OCI-M2 (cell line): ENCODE measurements around the gene CREM.
"Not testable (repeated sequence)": the region's sequence is repeated elsewhere in the genome, so short reads cannot be mapped to it uniquely, and the experiment has no call there.

Experiments used
- DNase-seq: peaks from one replicate; lab custom pipeline; 2025; ENCODE audit not compliant: unreplicated experiment; lab: John Stamatoyannopoulos, UW

The CREM gene

GRCh38 chr10:35126530-35127288 lies at the start of gene CREM:
TSS of gene CREM (plus strand) at chr10:35126846. CDS start at chr10:35137836, 10,990 bp downstream.
- DNase-seq, result peak; percentile 71

DNA sequence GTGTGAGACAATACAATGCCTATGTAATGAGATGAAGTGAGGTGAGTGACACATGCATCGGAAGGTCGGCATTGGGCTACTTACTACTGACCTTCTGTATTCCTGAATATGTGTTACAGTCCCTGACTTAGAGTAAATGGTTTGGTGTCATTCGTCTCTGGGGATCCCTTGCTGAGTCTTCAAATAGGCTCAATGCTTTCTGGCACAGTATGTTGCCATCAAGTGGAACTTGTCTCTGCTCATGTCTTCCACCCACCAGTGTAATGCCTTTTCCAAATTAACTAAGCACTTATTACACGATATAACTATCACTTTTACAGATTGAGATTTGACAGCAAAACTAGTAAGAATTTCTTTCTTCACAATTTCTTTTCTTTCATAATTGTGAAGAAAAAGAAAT lies 47.4 kb upstream of the CREM start:
- no peak for DNase-seq

DNA sequence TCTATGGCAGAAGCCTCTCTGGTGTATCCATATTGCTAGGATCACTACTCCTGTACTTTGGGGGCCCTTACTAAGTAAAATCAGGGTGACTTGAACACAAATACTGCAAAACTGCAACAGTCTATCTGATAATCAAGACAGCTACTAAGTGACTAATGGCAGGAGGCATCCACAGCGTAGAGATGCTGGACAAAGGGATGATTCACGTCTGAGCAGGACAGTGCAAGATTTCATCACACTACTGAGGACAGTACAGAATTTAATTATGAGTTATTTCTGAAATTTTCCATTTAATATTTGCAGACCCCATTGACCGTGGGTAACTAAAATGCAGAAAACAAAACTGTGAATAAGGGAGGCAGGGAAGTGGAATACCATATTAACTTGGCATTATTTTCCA lies 46.9 kb upstream of the CREM start:
- DNase-seq, result no peak

DNA sequence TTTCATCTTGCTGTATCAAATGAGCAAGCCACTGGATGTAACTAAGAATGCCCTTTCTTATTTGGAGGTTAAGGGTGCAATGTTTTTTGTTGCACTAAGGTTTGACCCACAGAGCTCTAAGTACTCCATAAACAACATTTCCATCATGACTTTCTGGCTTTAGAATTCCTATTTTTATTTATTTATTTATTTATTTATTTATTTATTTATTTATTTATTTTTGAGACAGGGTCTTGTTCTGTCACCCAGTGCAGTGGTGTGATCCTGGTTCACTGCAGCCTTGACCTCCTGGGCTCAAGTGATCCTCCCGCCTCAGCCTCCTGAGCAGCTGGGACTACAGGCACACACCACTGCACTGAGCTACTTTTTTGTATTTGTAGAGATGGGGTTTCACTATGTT lies 46.4 kb upstream of the CREM start:
- not testable (repeated sequence) for DNase-seq

DNA sequence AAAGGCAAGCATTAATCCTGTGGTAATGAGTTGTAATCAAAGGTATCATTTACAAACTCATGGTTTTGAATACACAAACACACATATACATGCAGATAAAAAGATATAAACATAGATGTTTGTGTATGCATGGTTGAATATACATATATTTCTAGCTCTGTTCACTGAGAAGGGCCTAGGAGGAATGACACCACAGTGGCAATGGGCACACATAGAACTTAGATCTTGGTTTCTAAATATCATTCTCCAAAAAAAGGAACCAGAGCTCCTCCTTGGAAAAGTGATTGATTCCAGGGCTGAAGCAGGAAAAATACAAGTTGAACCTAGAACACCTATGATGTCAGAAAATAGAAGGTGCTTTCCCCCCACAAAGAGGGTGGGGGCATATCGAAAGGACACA lies 43.4 kb upstream of the CREM start:
- DNase-seq, result no peak

GRCh38 chr10:35089611-35090161 lies 37.0 kb upstream of the CREM start:
- DNase-seq, result peak; percentile 7

DNA sequence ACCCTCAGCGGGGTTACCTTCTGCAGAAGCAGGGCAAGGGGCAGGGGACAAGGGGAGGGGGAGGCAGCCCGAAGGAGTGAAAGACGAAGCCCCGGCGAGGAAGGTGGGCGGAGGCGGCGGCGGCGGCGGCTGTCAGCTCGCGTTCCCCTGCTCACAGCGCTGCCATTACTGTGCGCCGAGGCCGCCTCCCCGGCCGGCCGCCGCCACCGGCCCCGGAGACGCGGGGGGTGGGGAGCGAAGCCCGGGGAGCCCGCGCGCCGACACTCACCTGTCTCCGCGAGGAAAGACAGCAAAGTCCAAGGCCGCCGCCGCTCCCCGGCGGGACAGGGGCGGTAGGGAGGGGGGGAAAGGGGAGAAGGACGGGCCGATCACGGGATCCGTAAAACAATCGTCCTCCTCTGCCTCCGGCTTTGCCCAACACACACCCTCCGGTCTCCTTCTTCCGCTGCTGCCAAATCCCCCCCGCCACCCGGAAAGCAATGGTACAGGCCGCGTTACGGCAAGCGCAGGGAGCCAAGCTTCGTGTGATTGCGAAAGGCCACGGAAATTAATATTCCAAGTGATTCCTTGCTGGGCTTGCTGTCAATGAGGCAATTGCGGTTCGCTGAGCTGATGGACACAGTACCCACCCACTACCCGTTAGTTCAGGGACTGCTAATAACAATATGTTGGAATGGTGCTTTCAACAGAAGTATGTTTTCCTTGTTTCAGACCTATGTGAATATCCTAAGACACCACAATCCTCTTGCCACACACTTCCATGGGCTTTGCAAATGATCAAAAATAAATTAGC lies 36.3 kb upstream of the CREM start, which contains the start of gene CUL2:
TSS of gene CUL2 (minus strand) at position 180 of the 793 bp plus-strand sequence. CDS start 19,024 bp downstream, outside the sequence.
- DNase-seq, result peak; percentile 24

- DNase-seq, result no peak
These were observed 34.5 kb upstream of the CREM start for GRCh38 chr10:35091994-35092790.

- DNase-seq, result no peak
These were observed 33.8 kb upstream of the CREM start for GRCh38 chr10:35092851-35093250.

GRCh38 chr10:35096312-35096711 lies 30.3 kb upstream of the CREM start:
- DNase-seq, result no peak

DNA sequence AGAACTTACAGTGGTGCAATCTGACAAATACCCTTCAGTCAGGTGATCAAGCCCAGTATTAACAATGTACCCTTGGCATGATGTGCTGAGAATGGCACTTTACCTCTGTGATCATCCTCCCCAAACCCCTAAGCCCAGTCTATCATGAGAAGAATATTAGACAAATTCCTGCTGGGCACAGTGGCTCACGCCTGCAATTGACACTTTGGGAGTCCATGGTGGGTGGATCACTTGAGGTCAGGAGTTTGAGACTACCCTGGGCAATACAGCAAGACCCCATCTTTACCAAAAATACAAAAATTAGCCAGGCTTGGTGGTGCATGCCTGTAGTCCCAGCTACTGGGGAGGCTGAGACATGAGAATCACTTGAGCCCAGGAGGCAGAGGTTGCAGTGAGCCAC lies 29.1 kb upstream of the CREM start:
- no peak for DNase-seq

DNA sequence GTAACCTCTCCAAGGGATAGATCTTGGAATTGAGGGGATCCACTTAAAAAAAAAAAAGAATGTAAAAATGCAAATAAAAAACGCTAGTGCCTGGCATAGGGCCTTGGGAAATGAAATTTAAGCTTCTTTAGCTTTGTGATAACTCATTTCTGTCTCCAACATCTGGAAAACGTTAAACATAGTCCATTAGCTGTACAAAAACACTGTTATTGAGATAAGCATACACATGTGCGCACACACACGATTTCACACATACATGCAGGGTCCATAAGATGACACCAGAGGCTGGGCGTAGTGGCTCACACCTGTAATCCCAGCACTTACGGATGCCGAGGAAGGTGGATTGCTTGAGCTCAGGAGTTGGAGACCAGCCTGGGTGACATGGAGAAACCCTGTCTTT lies 22.8 kb upstream of the CREM start:
- DNase-seq, result no peak

GRCh38 chr10:35112571-35112970 lies 14.1 kb upstream of the CREM start:
- DNase-seq, result no peak

DNA sequence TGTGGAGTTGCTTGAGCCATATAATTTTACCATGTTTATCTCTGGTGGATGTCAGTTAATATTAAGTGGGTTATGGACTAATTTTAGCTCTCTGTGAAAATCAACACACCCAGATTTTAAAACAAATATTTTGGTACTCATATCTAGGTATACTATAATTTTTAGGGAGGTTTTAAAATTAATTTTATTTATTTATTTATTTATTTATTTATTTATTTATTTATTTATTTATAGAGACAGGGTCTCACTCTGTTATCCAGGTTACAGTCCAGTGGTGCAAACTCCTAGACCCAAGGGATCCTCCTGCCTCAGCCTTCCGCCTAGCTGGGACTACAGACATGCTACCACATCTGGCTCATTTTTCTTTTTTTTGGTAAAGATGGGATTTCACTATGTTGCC lies 7.3 kb upstream of the CREM start:
- no peak for DNase-seq

- DNase-seq, result no peak
These were observed 2.1 kb upstream of the CREM start for GRCh38 chr10:35124540-35124939.

DNA sequence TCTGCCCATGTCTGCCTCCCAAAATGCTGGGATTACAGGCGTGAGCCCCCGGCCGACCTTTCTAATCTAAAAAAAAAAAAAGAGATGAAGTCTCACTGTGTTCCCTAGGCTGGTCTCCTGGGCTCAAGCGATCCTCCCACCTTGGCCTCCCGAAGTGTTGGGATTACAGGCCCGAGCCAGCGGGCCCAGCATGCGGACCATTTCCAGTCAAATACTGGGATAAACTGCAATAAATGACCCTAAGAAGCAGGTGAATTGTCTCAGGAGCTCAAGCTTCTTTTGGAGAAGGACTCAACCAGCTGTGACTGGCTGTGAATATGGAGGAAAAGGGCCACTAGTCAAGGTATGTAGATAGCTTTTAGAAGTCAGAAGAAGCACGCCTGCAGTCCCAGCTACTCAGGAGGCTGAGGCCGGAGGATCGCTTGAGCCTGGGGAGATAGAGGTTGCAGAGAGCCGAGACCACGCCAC lies 550 bp upstream of the CREM start:
- DNase-seq, result no peak

GRCh38 chr10:35127289-35127891 lies 744 bp downstream of the CREM start:
- DNase-seq, result no peak

DNA sequence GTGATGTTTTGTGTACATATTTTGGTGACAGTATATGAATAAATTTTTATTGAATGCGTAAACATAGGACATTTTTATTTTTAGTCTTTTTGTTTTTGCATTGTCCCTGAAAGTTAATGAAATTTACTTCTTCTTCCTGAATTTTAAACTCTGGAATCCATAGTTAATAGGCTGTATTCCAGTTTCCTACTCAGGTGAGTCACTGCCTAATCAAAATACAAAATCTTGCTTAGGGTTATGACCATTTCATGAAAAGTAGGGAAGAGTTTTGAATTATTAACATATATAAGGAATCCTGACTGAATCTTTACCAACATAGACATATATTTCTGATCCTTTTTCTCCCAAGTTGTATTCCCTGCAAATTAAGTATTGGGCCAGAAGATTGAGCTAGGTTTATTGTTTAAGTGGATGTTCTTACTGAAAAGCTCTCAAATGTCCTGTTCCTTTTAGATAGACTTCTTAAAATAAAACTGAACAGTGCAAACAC lies 2.6 kb downstream of the CREM start:
- no peak for DNase-seq

DNA sequence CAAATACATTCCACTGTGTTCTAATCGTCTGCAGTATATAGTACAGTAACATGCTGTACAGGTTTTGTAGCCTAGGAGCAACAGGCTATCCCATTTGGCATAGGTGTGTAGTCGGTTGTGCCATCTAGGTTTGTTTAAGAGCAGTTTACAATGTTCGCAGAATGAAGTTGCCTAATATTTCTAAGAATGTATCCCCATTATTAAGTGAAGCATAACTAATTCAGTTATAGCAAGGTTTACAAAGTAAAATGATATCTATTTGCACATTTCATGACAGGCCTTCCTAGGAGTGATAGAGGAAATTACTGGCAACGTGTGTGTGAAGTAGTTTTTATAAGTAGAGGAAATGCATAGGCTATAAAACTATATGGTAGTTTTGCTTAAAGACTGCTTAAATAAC lies 4.0 kb downstream of the CREM start:
- no peak for DNase-seq

- no peak for DNase-seq
These were observed 6.1 kb downstream of the CREM start for GRCh38 chr10:35132727-35133126.
